HG03159 (cell line): ENCODE data around the gene MX1.

Source experiments
- ATAC-seq: cut with Tn5 transposase; IDR thresholded peaks from one replicate; pipeline ENCODE4 v1.9.1; 2021; ENCODE audit warnings: mild to moderate bottlenecking, moderate library complexity; ENCODE audit not compliant: unreplicated experiment

Gene MX1

GRCh38 chr21:41425954-41426675 lies at the start of gene MX1:
TSS of gene MX1 (plus strand) at chr21:41426239. CDS start at chr21:41432071, 5,832 bp downstream.
- ATAC-seq = peak; percentile 89

- ATAC-seq = no peak
Observed at GRCh38 chr21:41377715-41378114, 48.3 kb upstream of the MX1 start.

GRCh38 chr21:41378849-41379248 lies 47.2 kb upstream of the MX1 start:
- no peak for ATAC-seq

- ATAC-seq = no peak
Observed at GRCh38 chr21:41379901-41380300, 46.1 kb upstream of the MX1 start.

- ATAC-seq = no peak
Observed at GRCh38 chr21:41381731-41382130, 44.3 kb upstream of the MX1 start.

- ATAC-seq = no peak
Observed at GRCh38 chr21:41387042-41387819, 38.8 kb upstream of the MX1 start.

GRCh38 chr21:41387824-41388223 lies 38.2 kb upstream of the MX1 start:
- no peak for ATAC-seq

- no peak for ATAC-seq
Observed at GRCh38 chr21:41388259-41388658, 37.8 kb upstream of the MX1 start.

- ATAC-seq = no peak
Observed at GRCh38 chr21:41390043-41390639, 35.9 kb upstream of the MX1 start.

- ATAC-seq = no peak
Observed at GRCh38 chr21:41393876-41394465, 32.1 kb upstream of the MX1 start.

GRCh38 chr21:41396558-41397075 lies 29.4 kb upstream of the MX1 start:
- ATAC-seq = no peak

- no peak for ATAC-seq
Observed at GRCh38 chr21:41397471-41397891, 28.6 kb upstream of the MX1 start.

- no peak for ATAC-seq
Observed at GRCh38 chr21:41398251-41398650, 27.8 kb upstream of the MX1 start.

GRCh38 chr21:41398831-41399230 lies 27.2 kb upstream of the MX1 start:
- no peak for ATAC-seq

- ATAC-seq = no peak
Observed at GRCh38 chr21:41399246-41399800, 26.7 kb upstream of the MX1 start.

GRCh38 chr21:41402231-41402630 lies 23.8 kb upstream of the MX1 start:
- no peak for ATAC-seq

- no peak for ATAC-seq
Observed at GRCh38 chr21:41402796-41403195, 23.2 kb upstream of the MX1 start.

- ATAC-seq = no peak
Observed at GRCh38 chr21:41403331-41403730, 22.7 kb upstream of the MX1 start.

- no peak for ATAC-seq
Observed at GRCh38 chr21:41403966-41404365, 22.1 kb upstream of the MX1 start.

GRCh38 chr21:41405321-41405720 lies 20.7 kb upstream of the MX1 start:
- ATAC-seq = no peak

- no peak for ATAC-seq
Observed at GRCh38 chr21:41406340-41406739, 19.7 kb upstream of the MX1 start.
